ENCODE results near the gene EDAR.

EDAR gene

DNA sequence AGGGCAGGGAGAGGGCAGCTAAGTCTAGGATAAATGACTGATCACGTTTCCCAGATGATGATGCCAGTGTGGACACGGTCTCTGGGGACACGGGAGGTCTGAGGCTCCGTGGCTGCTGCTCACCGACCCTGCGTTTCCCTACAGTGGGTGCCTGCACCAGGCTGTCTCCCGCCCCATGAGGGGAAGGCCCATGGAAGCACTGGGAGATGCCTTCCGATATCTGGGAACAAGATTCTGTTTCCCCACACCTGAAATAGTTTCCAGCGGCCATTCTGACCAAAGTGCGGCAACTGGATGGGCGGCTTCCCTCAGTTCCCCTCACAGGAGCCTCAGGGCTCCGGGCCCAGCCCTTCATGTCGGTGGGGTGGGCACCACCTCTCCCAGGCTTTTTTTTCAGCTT, 83.1 kb downstream of the EDAR start:
- no peak for DNase-seq

DNA sequence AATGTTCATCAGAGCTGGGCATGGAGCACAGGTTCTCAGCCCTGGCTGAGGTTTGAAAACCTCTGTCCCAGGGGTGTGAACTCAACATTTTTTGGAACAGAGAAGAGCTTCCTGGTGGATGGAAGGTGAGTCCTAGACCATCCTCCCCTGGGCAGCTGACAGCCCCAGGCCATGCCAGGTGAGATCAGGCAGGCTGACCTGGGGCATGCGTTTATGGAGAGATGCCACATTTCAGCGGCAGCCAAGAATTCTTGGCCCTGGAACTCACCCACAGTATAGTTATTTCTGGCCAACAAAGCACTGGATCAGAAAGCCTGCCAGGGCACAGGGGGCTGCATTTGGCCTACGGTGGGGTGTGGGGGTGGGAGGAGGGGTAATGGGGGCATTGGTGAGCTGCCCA, 83.8 kb downstream of the EDAR start:
- no peak for DNase-seq

DNA sequence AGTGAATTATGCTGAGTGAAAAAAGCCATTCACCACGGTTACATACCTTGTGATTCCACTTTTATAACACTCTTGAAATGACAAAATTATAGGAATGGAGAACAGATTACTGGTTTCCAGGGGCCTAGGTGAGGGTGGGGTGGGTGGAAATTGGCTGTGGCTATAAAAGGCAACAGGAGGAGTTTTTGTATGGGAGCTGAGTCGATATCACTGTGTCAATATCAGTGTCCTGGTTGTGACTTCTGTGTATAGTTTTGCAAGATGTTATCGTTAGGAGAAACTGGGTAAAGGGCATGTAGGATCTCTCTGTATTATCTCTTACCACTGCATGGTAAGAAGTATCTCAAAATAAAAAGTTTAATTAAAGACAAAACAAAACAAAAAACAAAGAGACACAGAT, 84.3 kb downstream of the EDAR start:
- DNase-seq: no peak

DNA sequence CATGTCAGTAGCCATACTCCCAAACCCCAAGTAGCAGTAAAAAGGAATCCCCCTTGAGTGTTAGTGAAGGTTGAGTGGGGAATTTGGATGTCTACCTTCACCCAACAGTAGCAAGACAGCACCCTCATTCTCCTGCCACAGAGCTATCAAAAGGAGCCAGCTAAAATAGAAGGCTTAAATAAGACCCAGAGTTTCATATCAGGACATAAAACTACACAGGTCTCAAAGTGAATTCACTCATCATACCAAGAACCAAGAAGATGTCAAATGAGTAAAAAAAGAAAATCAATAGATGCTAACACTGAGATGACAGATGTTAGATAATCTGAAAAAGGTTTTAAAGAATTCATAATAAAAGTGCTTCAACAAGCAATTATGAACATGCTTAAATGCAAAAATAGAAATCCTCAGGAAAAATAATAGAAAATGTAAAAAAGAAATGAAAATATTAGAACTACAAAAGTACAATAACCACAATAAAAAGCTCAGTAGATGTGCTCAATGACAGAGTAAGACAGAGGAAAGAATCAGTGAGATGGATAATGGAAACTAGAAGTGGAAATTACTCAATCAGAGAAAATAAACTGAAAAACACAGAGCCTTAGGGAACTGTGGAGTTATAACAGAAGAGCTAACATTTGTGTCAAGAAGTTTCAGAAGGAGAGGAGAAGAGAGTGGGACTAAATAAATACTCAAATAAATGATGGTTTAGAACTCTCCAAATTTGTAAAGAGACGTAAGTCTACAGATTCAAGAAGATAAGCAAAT, 90.5 kb downstream of the EDAR start:
- DNase-seq: no peak

DNA sequence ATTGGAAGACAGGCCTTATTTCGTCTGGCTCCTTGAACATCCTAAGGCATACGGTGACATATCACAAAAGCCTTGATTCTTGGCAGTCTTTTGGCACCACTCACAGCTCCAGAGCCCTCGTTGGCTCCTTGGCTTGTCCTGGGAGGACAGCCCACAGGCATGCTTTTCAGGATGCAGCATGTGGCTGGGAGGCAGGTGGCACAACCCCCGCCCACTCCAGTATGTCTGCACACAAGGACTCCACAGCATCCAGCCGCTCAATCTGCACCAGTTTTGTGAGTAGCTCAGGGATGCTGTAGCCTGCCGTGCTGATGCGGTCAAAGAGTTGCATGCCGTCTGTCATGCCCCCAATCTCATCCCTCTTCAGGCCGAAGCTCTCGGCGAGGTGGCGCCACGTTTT, 92.3 kb downstream of the EDAR start:
- DNase-seq: no peak

DNA sequence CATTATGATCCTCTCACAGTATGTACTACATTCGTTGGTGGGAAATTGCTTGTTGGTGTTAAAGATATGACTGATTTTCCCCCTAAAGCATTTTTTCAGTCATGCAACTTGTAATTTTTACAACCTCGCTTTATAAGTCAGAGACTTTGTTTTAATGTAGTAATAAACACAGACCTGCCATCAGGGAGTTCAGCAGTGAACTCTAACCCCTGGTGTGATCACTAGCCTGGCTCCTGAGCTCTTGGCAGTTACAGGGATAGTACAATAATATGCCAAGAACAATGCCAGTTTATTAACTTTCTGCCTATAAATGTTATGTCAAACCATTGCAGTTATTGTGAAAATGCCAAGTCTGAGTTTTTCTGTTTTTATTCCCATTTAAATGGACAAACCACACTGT, 93.8 kb downstream of the EDAR start:
- DNase-seq: no peak

DNA sequence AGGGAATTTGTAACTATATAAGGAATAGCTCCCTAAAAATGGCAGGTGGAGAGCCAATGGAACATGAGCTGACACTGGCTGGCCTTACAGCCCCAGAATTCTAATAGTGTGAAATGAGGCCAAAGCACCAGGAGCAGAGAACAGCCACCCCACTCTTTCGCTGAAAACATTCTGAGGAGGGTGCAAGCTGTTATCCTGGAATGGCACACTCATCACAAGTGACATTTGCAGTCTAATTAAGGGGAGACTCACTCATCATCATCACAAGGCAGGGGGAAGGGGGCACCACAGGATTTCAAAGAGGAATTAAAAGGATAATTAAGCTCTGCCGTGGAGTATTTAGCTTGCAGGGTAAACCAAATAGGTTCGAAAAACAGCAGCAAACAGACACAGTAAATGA, 94.3 kb downstream of the EDAR start:
- no peak for DNase-seq

DNA sequence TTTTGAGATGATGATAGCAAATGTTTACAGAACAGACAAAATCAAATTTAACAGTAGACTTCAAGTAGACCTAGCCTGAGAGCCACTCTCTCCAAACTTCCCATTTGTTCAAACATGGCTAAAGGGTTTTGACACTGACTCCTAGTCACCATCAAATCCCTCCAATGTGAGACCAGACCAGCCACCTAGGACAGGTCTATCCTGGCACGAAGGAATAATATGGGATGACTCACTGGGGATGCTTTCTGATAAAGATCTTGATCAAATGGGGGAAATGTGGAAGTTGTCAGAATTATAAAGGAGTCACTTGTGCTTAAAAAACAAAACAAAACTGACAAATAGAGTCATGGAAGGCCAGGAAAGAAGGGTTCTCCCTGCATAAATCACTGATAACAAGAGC, 95.7 kb downstream of the EDAR start:
- no peak for DNase-seq

DNA sequence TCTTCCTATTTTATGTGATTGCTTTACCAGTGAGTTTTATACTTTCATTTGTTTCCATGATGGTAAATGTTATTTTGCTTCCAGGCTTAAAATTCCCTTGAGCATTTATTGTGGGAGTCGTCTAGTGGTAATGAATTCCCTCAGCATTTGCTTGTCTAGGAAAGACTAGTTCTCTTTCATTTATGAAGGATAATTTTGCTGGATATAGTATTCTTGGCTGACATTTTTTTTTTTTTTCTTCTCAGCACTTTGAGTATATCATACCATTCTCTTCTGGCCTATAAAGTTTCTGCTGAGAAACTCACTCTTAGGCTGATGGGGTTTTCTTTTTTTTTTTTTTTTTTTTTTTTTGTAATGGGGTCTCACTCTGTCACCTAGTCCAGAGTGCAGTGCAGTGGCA, 99.1 kb downstream of the EDAR start:
- DNase-seq: no peak

DNA sequence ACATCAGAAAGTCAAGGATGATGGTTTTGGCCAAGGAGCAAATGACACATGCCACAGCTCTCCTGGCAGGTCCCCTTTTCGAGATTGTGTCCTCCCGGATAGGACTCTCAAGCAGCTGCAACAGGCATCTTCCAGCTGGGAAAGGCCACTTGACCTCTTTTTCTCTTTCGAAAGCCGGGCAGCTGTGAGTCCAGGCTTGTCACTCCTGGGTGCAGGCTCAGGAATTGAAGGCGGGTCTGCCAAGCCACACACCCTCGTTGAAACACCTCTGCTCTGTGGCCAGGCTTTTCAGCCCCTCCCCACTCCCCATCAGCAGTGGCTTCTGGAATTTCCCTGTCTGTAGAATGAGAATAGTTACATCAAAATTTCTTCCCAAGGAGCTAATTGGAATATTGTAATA, 104.4 kb downstream of the EDAR start:
- DNase-seq: no peak

DNA sequence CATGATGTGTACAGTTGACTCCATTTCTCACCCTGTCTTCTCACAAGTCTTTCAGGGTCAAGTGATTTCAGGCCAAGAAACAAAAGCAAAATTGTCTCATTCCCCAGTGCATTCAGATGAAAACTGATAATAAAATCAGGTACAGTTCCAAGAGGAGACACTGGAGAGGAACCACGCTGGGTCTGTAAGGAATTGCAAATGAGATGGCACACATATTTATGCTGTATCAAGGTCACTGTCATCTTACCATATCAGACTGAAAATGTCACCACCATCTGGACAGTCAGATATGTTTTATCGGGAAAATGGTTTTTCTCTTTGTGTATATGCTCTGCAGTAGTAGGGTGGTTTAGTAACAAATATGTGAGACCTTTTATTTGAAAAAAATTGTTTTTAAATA, 110.7 kb downstream of the EDAR start:
- no peak for DNase-seq

DNA sequence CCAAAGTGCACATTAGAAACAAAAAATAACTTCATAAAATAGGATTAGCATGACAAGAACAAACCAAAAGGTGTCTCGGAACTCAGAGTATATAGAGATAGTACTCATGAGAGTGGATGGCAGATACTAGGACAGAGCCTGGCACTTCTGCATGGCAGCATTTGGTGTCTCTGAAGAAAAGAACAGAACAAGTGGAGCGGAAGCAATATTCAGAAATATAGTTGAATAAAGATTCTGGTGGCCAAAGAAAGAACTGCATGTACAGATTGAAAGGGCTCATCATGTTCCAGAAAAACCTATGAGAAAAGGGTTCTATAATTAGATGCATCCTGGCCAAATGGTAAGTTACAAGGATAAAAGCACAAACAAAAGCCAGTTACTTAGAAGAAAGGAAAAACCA, 111.5 kb downstream of the EDAR start:
- no peak for DNase-seq

DNA sequence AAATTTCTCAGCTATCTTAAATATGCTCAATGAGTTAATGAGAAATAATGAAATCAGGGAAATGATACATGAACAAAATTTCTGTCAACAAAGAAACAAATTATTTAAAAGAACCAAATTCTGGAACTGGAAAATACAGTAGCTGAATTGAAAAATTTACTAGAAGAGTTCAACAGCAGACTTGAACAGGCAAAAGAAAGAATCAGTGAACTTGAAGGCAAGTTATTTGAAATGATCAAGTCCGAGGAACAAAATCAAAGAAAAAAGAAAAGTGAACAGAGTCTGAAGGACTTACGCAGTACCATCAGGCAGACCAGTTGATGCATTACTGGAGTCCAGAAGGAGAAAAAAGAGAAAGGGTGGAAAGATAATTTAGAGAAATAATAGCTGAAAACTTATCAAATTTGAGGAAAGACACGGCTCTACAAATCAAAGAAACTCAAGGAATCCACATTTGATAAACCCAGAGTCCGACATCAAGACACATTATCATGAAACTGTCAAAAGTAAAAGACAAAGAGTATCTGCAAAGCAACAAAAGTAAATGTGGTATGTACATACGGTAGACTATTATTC, 118.9 kb downstream of the EDAR start:
- no peak for DNase-seq

DNA sequence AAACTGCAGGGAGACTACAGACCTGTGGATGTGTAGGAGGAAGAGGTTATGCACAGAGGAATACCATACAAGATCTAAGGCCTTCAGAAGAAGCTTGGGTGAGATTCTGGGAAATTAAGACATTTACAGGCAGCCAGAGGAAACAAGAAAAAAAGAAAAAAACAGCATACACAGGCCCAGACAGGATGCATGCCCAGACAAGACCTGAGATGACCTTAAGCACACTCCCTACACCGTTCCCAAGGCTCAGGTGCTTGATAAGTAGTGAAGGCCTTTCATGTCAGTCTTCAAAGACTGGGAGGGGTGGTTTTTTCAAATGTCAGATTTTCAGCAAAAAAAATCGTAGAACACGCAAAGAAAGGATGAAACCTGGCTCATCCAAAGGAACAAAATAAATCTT, 119.5 kb downstream of the EDAR start:
- no peak for DNase-seq

DNA sequence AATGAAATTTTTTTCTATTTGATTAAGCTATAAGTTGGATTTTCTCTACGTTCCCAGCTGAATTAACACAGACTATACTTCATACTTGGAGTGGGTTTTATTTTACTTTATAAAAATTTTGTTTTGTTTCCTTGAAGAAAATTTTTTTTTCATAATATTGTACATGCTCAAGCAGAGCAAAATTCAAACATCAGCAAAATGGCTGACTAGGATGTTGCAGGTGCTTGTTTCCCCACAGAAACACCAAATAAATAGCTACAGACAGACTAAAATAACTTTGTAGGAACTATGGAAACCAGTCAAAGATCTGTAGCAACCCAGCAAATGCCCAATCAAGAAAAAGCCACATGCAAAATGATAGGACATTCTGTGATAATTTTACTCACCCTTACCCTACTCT, 120.1 kb downstream of the EDAR start:
- no peak for DNase-seq

DNA sequence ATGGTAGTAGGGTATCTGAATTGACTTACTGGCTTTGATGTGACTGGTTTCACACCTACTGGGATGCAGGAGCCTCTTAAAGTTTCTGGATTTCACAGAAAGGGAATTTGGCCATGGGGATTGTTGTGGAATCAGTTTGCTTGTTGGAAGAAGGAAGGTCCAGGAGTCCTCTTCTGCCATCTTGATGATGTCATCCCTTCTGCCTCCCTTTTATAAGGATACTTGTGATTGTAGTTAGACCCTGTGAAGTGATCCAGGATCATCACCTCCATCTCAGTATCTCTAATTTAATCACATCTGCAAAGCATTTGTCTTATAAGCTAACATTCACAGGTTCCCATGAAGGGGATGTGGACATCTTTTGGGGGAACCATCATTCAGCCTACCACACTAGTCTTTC, 123.0 kb downstream of the EDAR start:
- no peak for DNase-seq

DNA sequence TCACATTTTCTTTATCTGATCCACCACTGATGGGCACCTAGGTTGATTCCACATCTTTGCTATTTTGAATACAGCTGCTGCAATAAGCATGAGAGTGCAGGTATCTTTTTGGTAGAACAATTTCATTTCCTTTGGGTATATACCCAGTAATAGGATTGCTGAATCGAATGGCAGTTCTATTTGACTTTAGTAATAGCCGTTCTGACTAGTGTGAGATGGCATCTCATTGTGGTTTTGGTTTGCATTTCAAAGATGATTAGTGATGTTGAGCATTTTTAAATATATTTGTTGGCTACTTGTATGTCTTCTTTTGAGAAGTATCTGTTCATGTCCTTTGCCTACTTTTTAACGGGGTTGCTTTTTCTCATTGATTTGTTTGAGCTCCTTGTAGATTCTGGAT, 130.1 kb downstream of the EDAR start:
- DNase-seq: no peak

DNA sequence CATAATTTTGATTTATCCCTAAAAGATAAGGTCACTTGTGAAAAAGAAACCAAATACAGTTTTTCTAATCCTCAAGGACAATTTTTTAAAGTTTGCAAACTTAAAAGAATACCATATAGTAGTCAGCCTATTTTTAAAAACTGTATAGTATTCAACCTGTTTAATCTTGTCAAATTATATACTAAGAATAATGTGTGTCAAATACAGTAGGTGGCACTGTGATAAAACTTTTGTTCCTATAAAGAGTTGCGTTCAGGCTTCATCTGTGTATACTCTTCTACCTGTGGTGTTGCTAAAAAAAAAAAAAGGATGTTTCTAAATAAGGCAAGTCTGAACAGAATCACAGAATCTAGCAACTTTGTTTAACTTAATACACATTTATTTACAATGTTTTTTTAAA, 133.8 kb downstream of the EDAR start:
- DNase-seq: no peak

DNA sequence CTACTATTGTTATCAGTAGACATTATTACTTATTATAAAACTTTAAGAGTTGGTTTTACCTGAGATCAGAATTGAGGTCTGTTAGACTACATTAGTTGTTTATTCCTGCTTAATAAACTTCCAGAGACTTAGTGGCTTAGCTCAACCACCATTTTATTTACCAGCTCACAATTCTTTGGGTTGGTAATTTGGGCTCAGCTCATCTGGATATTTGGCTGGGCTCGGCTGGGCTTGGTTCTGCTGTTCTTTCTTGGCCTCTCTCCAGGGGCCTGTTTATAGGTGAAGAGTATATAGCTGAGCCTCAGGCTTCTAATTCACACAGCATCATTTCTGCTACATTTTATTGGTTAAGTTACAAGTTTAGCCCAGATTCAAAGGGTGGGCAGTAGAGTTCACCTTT, 134.5 kb downstream of the EDAR start:
- no peak for DNase-seq

DNA sequence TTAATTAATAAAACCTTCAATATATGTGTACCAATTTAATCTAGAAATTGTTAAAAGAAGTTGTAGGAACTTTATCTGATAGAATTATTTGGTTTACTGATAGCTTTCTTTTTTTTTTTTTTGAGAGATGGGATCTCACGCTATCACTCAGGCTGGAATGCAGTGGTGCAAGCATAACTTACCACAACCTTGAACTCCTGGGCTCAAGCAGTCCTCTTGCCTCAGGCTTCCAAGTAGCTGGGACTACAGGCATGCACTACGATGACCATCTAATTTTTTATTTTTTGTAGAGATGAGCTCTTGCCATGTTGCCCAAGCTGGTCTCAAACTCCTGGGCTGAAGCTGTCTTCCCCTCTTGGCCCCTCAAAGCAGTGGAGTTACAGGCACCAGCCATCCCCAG, 135.6 kb downstream of the EDAR start:
- no peak for DNase-seq

DNA sequence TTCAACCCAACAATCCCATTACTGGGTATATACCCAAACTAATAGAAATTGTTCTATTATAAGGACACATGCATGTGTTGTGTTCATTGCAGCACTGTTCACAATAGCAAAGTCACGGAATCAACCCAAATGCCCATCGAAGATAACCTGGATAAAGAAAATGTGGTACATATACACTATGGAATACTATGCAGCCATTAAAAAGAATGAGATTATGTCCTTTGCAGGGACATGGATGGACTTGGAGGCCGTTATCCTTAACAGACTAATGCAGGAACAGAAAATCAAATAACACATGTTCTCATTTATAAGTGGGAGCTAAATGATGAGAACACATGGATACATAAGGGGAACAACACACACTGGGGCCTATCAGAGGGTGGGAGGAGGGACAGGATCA, 136.6 kb downstream of the EDAR start:
- no peak for DNase-seq

DNA sequence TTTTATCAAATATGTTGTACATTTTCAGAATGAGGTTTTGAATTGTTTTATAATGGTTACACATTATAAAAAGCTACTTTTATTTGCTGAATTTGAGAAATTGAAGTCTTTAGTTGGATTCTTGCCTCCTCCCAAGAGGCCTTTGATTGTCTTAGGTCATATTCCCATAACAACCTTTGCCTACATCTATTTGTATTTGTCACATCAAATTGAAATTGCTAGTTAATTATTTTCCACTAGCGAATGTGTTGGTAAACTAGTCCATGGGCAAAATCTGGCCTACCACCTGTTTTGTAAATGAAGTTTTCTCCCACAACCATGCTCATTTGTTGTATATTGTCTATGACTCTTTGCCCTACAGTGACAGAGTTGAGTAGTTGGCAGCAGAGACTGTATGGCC, 142.0 kb downstream of the EDAR start:
- no peak for DNase-seq

DNA sequence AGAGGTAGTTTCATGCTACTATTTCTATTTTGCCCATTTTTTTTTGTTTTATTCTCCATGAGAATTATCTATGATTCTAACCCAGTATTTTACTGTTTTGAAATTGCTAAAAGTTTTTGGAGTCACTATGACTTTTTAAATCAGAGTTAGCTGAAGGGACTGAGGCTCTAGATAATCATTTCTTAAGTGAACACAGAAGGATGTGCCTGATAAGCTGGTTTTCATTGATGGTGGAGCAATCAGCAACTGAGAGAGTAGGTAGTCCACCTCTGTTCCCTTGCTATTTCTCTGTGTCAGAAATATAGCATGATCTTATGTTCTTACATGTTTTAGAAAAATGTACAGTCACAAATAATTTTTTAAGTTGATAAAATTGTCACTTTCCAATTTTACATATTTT, 143.1 kb downstream of the EDAR start:
- no peak for DNase-seq
